AG04450 (cell line): ENCODE measurements around the gene TXNDC16. TPM values are rescaled to one million over a fixed set of nuclear protein-coding genes. Genes with fewer than 3 reads are reported as not detected.

Experiments
- CTCF ChIA-PET: fragments of 300-600, 350-600 bp; formaldehyde crosslinking; extraction: SDS; loops from one replicate; lab custom pipeline; 2022; ENCODE audit warnings: antibody characterized with exemption, inconsistent platforms; lab: Charles Lee
- POLR2A ChIA-PET: fragments of 350-600 bp; formaldehyde crosslinking; extraction: SDS; loops from one replicate; lab custom pipeline; 2021; ENCODE audit warnings: antibody characterized with exemption, inconsistent platforms; lab: Yijun Ruan, JAX
- DNase-seq: peaks from one replicate; pipeline ENCODE4 v3.0.0-alpha.2; 2011; ENCODE audit warnings: low read depth, low spot score
- H3K27ac ChIP-seq: one replicate; pipeline ENCODE4 v1.5.1; 2012; ENCODE audit warnings: low read depth, low read length, control low read depth
- H3K27me3 ChIP-seq: one replicate; pipeline ENCODE4 v1.6.0; 2012; ENCODE audit warnings: low read length; ENCODE audit not compliant: control insufficient read depth, insufficient read depth
- H3K4me3 ChIP-seq: 2 replicates; pipeline ENCODE4 v1.5.1; 2011; ENCODE audit warnings: mild to moderate bottlenecking, low read depth, low read length, control low read depth
- H3K9me3 ChIP-seq: 2 replicates; pipeline ENCODE4 v1.5.1; 2012; ENCODE audit warnings: low read length; ENCODE audit not compliant: control insufficient read depth, insufficient read depth
- CTCF ChIP-seq: IDR thresholded peaks from 2 replicates; pipeline ENCODE4 v1.5.1; 2011; ENCODE audit warnings: low read depth, low read length, control low read depth, inconsistent platforms
- polyA plus RNA-seq: library from polyadenylated mRNA; depleted of rRNA; stranded (reverse); fragments of >200 nt; gene quantifications from 2 replicates; pipeline ENCODE4 v1.2.3, GENCODE V29; 2011

Gene TXNDC16
- polyA plus RNA-seq, 1 experiment, result 3.8 TPM

GRCh38 chr14:52467515-52468266 lies 84.6 kb downstream of the TXNDC16 start:
- H3K27me3 ChIP-seq, result no peaks in the 10 kb centered on the region
- TF ChIP-seq CTCF, result no peak
- H3K4me3 ChIP-seq, result no peak overlapping the region
- ChIA-PET POLR2A (interaction anchor here (0.7 kb wide), 1 partner anchor 10 kb away, joined by 3 read pairs; no protein-coding TSS in a partner anchor), CTCF (interaction anchor here (1.6 kb wide), 1 partner anchor 168 kb away, joined by 7 read pairs; no protein-coding TSS in a partner anchor)
- H3K9me3 ChIP-seq, result no peaks in the 10 kb centered on the region
- no peak for DNase-seq
- H3K27ac ChIP-seq, result no peak overlapping the region

GRCh38 chr14:52464175-52464574 lies 88.1 kb downstream of the TXNDC16 start:
- ChIA-PET POLR2A (no interaction called here), CTCF (no interaction called here)
- Histone ChIP-seq H3K9me3 (peaks cover 7% of the 10 kb centered on the region), H3K27me3 (no peaks in the 10 kb centered on the region), H3K4me3 (no peak overlapping the region), H3K27ac (no peak overlapping the region)
- TF ChIP-seq CTCF, result no peak
- no peak for DNase-seq

GRCh38 chr14:52463375-52463774 lies 88.9 kb downstream of the TXNDC16 start:
- ChIA-PET POLR2A (no interaction called here), CTCF (no interaction called here)

GRCh38 chr14:52461721-52462120 lies 90.6 kb downstream of the TXNDC16 start:
- Histone ChIP-seq H3K27ac (no peak overlapping the region), H3K4me3 (no peak overlapping the region), H3K9me3 (peaks cover 7% of the 10 kb centered on the region), H3K27me3 (no peaks in the 10 kb centered on the region)
- DNase-seq, result no peak
- ChIA-PET CTCF (interaction anchor here (1.2 to 2.5 kb wide), 2 partner anchors 143 to 161 kb away, joined by 3 to 7 read pairs; no protein-coding TSS in a partner anchor), POLR2A (no interaction called here)
- TF ChIP-seq CTCF, result no peak

More at GRCh38 chr14:52463375-52463774, 88.9 kb downstream of the TXNDC16 start:
- no peak for TF ChIP-seq CTCF
- Histone ChIP-seq H3K4me3 (no peak overlapping the region), H3K27me3 (no peaks in the 10 kb centered on the region), H3K9me3 (peaks cover 7% of the 10 kb centered on the region), H3K27ac (no peak overlapping the region)
- no peak for DNase-seq

- no peak overlapping the region; the same call in 1 of the 2 replicates for H3K4me3 ChIP-seq
- no peak overlapping the region for H3K27ac ChIP-seq
- H3K9me3 ChIP-seq, result peaks cover 7% of the 10 kb centered on the region
- ChIA-PET POLR2A (interaction anchor here (0.6 to 1.7 kb wide), 7 partner anchors 59 to 596 kb away, joined by 3 to 13 read pairs (median 3); partner anchors contain the start of genes GPR137C, PTGER2 and TXNDC16), CTCF (no interaction called here)
- no peak for DNase-seq
- TF ChIP-seq CTCF, result no peak
- no peaks in the 10 kb centered on the region for H3K27me3 ChIP-seq
These were observed 93.6 kb downstream of the TXNDC16 start for GRCh38 chr14:52458721-52459085.
